ENCODE results near the gene VSIG10L. TPM values are rescaled to one million over a fixed set of nuclear protein-coding genes. Genes with fewer than 3 reads are reported as not detected.

Gene VSIG10L
- 0.91 and 1.2 TPM in 2 replicates for total RNA-seq

GRCh38 chr19:51341976-51342580 lies at the start of gene VSIG10L:
Gene VSIG10L (minus strand): TSS chr19:51342139. CDS start chr19:51342124, 15 bp downstream.

GRCh38 chr19:51387924-51388389 lies 46.0 kb upstream of the VSIG10L start, which contains the start of gene LIM2:
Gene LIM2 (minus strand): TSS chr19:51387974. CDS start chr19:51387443, 531 bp downstream.

GRCh38 chr19:51372649-51373504 lies 30.9 kb upstream of the VSIG10L start, which contains the start of gene NKG7:
Gene NKG7 (minus strand): TSS chr19:51372654. CDS start chr19:51372535, 119 bp downstream.

GRCh38 chr19:51368366-51369282 lies 26.7 kb upstream of the VSIG10L start, which contains the start of gene CLDND2:
Gene CLDND2 (minus strand): TSS chr19:51369003. CDS start chr19:51368577, 426 bp downstream.

GRCh38 chr19:51365965-51366388 lies 24.0 kb upstream of the VSIG10L start, which contains the start of gene ETFB:
Gene ETFB (minus strand): TSS chr19:51366388. CDS start chr19:51366326, 62 bp downstream.

GRCh38 chr19:51311351-51312257 lies 30.3 kb downstream of the VSIG10L start, which contains the start of gene IGLON5:
Gene IGLON5 (plus strand): TSS chr19:51311644. CDS start chr19:51311848, 204 bp downstream.

Other genes with a start within 250 kb of the VSIG10L start
- 5.3 and 8.8 TPM in 2 replicates for gene CTU1, start 233.7 kb downstream of the VSIG10L start, total RNA-seq
- not detected in 2 replicates for gene SIGLEC9, start 217.2 kb downstream of the VSIG10L start, total RNA-seq
- gene SIGLEC7, start 199.8 kb downstream of the VSIG10L start, total RNA-seq = not detected in 2 replicates
- gene CD33, start 117.1 kb downstream of the VSIG10L start, total RNA-seq = not detected in 2 replicates
- not detected in 2 replicates for gene SIGLECL1, start 91.1 kb downstream of the VSIG10L start, total RNA-seq
- 0.13 TPM in 2 replicates for gene IGLON5, start 30.5 kb downstream of the VSIG10L start, total RNA-seq
- gene ETFB, start 24.2 kb upstream of the VSIG10L start, total RNA-seq = 50.2 and 67.0 TPM in 2 replicates
- gene CLDND2, start 26.9 kb upstream of the VSIG10L start, total RNA-seq = not detected in 2 replicates
- gene NKG7, start 30.5 kb upstream of the VSIG10L start, total RNA-seq = not detected in 2 replicates
- gene LIM2, start 45.8 kb upstream of the VSIG10L start, total RNA-seq = not detected in 2 replicates
- not detected in 2 replicates for gene C19orf84, start 48.5 kb upstream of the VSIG10L start, total RNA-seq
- gene SIGLEC10, start 75.5 kb upstream of the VSIG10L start, total RNA-seq = not detected in 2 replicates
- gene SIGLEC8, start 116.3 kb upstream of the VSIG10L start, total RNA-seq = not detected in 2 replicates
- gene CEACAM18, start 136.4 kb upstream of the VSIG10L start, total RNA-seq = not detected in 2 replicates
- not detected in 2 replicates for gene SIGLEC12, start 159.7 kb upstream of the VSIG10L start, total RNA-seq
- not detected in 2 replicates for gene SIGLEC6, start 189.5 kb upstream of the VSIG10L start, total RNA-seq
- gene ZNF175, start 229.1 kb upstream of the VSIG10L start, total RNA-seq = 8.9 and 9.1 TPM in 2 replicates

Data from smooth muscle cell of the pulmonary artery (primary cell).